Stimulated activated CD4-positive, alpha-beta T cell treated with anti-CD3 and anti-CD28 coated beads, Interleukin-12 subunit alpha, Interleukin-12 subunit beta, amount 100 ng/mL, for 24 hours (primary cell): ENCODE results near the gene CAPZB.

ENCODE experiments used
- DNase-seq, 2 experiments: peaks; one replicate each; pipeline ENCODE4 v3.0.0-alpha.2; 2020; ENCODE audit warnings: low read depth in 2 of 2

The CAPZB gene

GRCh38 chr1:19405761-19406487 is 79.4 kb downstream of the CAPZB start:
- DNase-seq = no peak

- no peak for DNase-seq
Observed at GRCh38 chr1:19405195-19405760, 80.1 kb downstream of the CAPZB start.

- no peak for DNase-seq
Observed at GRCh38 chr1:19404748-19405147, 80.6 kb downstream of the CAPZB start.

GRCh38 chr1:19403256-19403655 is 82.1 kb downstream of the CAPZB start:
- no peak for DNase-seq

GRCh38 chr1:19402031-19402813 is 83.1 kb downstream of the CAPZB start:
- no peak for DNase-seq

- no peak for DNase-seq
Observed at GRCh38 chr1:19401535-19401889, 83.8 kb downstream of the CAPZB start.

- DNase-seq = no peak
Observed at GRCh38 chr1:19400875-19401534, 84.3 kb downstream of the CAPZB start.

- no peak for DNase-seq
Observed at GRCh38 chr1:19400192-19400611, 85.1 kb downstream of the CAPZB start.

- DNase-seq = peak in 1 of 2 experiments; percentile 19
Observed at GRCh38 chr1:19398309-19398760, 87.0 kb downstream of the CAPZB start.

GRCh38 chr1:19397217-19397945 is 88.0 kb downstream of the CAPZB start:
- DNase-seq = no peak

- DNase-seq = no peak
Observed at GRCh38 chr1:19396280-19396679, 89.1 kb downstream of the CAPZB start.

GRCh38 chr1:19395678-19396192 is 89.6 kb downstream of the CAPZB start:
- no peak for DNase-seq

GRCh38 chr1:19393046-19393445 is 92.3 kb downstream of the CAPZB start:
- DNase-seq = no peak

GRCh38 chr1:19392221-19392620 is 93.1 kb downstream of the CAPZB start:
- DNase-seq = no peak

- no peak for DNase-seq
Observed at GRCh38 chr1:19391596-19391981, 93.8 kb downstream of the CAPZB start.

- DNase-seq = peak; percentile 24 to 39
Observed at GRCh38 chr1:19390901-19391595, 94.3 kb downstream of the CAPZB start.

- DNase-seq = no peak
Observed at GRCh38 chr1:19390166-19390850, 95.0 kb downstream of the CAPZB start.

GRCh38 chr1:19388980-19389379 is 96.4 kb downstream of the CAPZB start:
- no peak for DNase-seq

- DNase-seq = no peak
Observed at GRCh38 chr1:19387045-19387467, 98.3 kb downstream of the CAPZB start.
